ENCODE data around the gene ASAP3.
A peak's percentile ranks its signal among the peaks of the same experiment; 100 is the strongest.

The ASAP3 gene

DNA sequence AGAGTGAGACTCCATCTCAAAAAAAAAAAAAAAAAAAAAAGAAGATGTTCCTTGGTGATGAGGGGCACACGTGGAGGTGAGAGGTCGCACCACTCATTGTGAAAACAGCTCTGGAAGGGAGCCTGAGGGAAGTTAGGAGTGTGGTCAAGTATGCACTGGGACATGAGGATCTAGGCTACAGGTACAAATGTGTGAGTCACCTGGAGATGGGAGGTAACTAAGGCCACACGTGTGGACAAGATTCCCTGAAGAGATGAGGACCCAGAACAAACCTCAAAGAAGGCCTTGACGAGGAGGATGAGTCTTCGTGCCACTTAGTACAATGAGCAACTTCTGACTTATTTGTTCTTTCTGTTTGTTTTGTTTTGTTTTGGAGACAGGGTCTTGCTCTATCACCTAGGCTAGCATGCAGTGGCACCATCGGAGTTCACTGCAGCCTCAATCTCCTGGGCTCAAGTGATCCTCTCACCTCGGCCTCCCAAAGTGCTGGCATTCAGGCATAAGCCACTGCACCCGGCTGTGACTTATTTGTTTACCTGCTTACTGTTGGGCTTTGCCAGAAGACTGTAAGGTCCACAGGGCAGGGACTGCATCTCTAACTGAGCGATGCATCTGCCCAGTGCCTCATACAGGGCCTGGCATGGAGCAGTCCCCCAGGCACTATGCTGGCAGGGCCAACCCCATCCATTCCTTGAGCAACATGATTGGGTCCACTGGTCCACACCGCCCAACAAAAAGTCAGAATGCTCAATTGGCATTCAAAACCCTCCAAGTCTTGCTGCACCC is 6.4 kb downstream of the ASAP3 start:
- DNase-seq (ENCODE audit: low read depth): no peak

- no peak for DNase-seq (ENCODE audit: low read depth)
Observed at GRCh38 chr1:23475641-23476040, 8.3 kb downstream of the ASAP3 start.

GRCh38 chr1:23475134-23475628 is 8.8 kb downstream of the ASAP3 start:
- DNase-seq (ENCODE audit: low read depth): peak; percentile 77

DNA sequence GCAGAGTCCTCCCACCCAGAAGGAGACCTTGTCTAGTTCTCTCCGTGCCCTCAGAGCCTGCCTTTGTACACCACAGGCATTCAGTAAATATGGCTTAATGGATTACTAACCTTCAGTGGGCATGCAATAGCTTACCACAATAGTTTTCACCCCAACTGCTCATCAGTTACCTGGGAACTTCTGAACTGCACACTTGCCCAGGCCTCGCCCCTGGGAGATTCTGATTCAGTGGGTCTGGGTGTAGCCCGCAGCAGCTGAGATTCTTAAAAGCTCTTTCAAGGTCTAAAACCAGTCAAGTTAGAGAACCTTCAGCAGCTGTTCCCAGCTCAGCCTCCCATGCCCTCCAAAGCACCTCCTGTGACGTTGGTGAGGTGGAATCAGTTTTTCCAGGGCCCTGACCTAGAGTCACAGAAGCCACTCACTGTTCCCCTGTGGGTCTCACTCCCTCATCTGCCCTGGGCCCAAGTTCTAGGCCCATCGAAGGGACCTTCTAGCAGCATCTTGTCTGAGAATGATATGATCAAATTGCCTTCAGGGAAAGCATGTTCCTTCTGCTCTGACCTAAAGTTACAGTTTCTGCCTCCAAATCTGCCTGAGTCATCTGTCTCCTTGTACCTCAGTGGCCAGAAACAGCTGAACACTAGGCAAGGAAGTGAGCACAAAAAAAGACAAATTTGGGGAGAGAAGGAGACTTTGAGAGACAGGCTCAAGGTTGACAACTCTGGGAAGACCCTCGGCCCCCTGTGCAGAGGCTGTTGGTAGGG is 10.8 kb downstream of the ASAP3 start:
- no peak for DNase-seq (ENCODE audit: low read depth)

- DNase-seq (ENCODE audit: low read depth): no peak
Observed at GRCh38 chr1:23472351-23473036, 11.5 kb downstream of the ASAP3 start.

- no peak for DNase-seq (ENCODE audit: low read depth)
Observed at GRCh38 chr1:23471473-23472075, 12.4 kb downstream of the ASAP3 start.

- DNase-seq (ENCODE audit: low read depth): peak; percentile 85
Observed at GRCh38 chr1:23470282-23471070, 13.5 kb downstream of the ASAP3 start.

- no peak for DNase-seq (ENCODE audit: low read depth)
Observed at GRCh38 chr1:23469372-23469982, 14.5 kb downstream of the ASAP3 start.

DNA sequence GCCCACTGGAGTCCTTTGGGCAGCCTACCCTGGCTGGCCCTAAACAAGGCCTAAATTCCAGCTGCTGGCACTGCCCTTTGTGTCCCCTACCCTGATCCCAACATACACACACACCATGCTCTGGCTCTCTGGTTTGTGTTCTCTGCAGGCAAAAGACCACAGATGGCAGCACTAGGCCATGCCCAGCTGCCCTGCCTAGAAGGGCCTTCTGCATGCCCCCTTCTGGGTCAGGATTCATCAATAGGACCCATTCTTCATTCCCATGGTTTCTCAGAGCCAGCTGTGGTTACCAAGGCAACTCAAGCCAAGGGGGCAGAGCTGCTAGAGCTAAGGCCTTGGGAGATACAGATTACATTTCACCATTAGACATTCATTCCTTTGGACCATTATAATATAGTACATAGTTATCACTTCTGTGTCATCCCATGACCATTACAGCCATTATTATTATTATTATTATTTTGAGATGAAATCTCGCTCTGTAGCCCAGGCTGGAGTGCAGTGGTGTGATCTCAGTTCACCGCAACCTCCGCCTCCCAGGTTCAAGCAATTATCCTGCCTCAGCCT is 17.5 kb downstream of the ASAP3 start:
- no peak for DNase-seq (ENCODE audit: low read depth)

DNA sequence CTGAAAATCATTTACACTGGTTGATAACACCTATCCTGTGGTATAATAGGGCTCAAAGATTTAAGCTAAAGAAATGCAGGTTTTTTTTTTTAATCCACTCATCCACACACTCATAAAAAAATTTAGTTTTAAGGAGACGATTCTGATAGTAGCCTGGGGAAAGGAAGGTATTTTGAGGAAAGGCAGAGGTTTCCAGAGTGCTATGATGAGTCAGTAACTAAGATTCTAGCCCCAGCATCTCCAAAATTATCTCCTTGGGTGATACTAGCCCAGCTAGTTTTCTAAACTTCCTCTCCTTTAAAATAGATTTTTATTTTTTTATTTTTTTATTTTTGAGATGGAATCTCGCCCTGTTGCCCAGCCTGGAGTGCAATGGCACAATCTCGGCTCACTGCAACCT is 20.7 kb downstream of the ASAP3 start:
- DNase-seq (ENCODE audit: low read depth): no peak

- no peak for DNase-seq (ENCODE audit: low read depth)
Observed at GRCh38 chr1:23462766-23463165, 21.2 kb downstream of the ASAP3 start.

DNA sequence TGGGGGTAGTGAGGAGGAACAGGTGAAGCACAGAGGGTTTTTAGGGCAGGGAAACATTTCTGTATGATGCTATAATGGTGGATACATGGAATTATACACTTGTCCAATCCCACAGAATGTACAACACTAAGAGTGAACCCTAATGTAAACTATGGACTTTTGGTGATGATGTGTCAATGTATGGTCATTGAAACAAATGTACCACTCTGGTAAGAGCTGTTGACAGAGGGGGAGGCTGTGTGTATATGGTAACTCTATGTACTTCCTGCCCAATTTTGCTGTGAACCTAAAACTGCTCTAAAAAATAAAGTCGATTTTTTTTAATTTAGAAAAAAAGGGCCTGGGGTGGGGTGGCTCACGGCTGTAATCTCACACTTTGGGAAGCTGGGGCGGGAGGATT is 22.9 kb downstream of the ASAP3 start:
- no peak for DNase-seq (ENCODE audit: low read depth)

DNA sequence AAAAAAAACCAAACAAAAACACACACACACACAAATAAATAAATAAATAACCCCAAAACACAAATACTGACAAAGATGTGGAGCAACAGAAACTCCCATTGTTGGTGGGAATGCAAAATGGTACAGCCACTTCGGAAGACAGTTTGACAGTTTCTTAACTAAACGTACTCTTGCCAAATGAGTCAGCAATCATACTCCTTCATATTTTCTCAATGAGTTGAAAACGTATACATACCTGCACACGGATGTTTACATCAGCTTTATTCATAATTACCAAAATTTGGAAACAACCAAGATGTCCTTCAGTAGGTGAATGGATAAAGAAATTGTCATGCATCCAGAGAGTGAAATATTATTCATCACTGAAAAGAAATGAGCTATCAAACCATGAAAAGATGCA is 23.5 kb downstream of the ASAP3 start:
- no peak for DNase-seq (ENCODE audit: low read depth)

DNA sequence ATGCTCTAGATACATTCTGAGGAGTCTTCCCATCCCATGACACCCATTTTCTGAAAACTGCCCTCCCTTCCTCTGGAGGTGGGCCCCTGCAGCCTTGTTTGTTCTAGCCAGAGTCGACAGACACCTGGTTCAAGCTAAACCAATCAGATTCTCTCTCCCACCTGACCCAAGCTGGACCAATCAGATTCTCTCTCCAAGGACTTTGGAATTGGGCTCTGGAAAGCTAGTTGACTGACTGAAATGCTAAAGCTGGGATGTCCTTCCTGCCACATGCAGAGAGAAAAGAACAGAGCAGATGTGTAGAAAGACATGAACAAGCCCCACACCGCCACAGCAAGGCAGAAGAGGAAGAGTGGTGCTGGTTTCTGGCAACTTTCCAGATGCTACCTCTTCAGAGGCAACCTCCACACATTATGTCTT is 24.6 kb downstream of the ASAP3 start:
- DNase-seq (ENCODE audit: low read depth): no peak

DNA sequence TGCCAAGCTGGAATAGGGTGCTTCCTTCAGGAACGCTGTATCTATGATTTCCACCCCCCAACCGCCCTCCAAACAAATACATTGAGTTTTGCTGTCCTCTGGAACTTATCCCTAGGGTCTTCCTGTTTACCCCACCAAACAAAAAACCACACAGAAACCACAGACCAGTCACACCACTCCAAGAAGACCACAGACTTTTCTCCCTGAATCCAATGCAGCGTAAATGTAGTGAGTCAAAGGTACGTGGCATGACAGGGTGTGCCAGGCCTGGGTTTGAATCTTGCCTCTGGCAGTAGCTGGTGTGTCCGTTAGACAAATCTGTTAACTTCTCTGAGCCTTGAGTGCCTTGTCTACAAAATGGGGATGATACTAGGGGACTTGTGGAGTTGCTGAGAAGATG is 27.8 kb downstream of the ASAP3 start:
- DNase-seq (ENCODE audit: low read depth): no peak

DNA sequence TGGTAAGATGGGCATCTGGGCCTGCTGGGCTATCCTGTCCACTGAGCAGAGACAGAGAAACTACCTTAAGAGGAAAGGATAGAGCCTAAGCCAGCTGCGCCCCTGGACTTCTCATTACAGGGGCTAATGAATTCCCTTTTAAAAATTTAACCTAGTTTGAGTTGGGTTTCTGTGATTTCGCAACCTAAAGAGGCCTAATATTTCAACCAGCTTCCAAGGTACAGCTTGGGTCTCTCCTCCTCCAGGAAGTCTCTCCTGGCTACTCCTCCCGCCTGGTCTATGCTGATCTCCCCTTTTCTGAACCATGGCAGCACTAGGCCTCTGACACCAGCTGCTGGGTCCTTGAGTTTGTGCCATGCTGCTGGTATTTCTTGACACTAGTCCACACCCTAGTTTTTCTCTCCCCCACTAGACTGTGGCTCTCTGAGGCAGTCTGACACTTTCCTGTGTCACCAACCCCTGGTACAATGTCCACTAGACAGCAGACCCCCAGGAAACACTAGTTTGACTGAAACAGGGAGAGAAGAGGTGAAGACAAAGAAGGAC is 30.5 kb downstream of the ASAP3 start:
- DNase-seq (ENCODE audit: low read depth): no peak

DNA sequence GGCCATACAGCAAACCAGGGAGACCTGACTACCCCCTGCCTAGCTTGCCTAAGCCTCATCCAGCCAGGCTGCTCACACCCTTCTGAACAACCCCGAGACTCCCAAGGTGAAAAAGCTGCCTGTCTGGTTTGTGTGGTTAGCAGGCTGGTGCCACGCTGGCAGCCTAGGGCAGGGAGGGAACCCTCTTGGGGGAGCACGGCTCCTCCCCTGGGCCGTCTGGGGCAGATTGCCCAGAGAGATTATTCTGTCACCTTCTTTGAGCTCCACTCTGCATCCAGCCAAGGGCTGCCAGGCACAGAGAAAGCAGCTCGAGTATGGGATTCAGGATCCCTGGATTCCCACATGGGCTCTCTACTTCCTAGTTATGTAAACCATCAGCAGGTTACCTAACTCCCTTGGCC is 32.0 kb downstream of the ASAP3 start:
- DNase-seq (ENCODE audit: low read depth): no peak

GRCh38 chr1:23451441-23451840 is 32.5 kb downstream of the ASAP3 start:
- DNase-seq (ENCODE audit: low read depth): no peak

- DNase-seq (ENCODE audit: low read depth): no peak
Observed at GRCh38 chr1:23450894-23451293, 33.1 kb downstream of the ASAP3 start.

- DNase-seq (ENCODE audit: low read depth): no peak
Observed at GRCh38 chr1:23449958-23450357, 34.0 kb downstream of the ASAP3 start.
